ENCODE data around the gene COL6A2. TPM values are rescaled to one million over a fixed set of nuclear protein-coding genes. Genes with fewer than 3 reads are reported as not detected.

Gene COL6A2
- total RNA-seq, 1 donor from 2014 or later, result 2,192 TPM

- no peak for DNase-seq (ENCODE audit: low spot score)
Measured at GRCh38 chr21:46112725-46113215, 14.9 kb downstream of the COL6A2 start.

GRCh38 chr21:46113497-46114176 is 15.7 kb downstream of the COL6A2 start:
- DNase-seq (ENCODE audit: low spot score), result no peak

- DNase-seq (ENCODE audit: low spot score), result no peak
Measured at GRCh38 chr21:46114963-46115362, 17.1 kb downstream of the COL6A2 start.

GRCh38 chr21:46115441-46116188 is 17.7 kb downstream of the COL6A2 start:
- no peak for DNase-seq (ENCODE audit: low spot score)

- no peak for DNase-seq (ENCODE audit: low spot score)
Measured at GRCh38 chr21:46116189-46116775, 18.4 kb downstream of the COL6A2 start.

- DNase-seq (ENCODE audit: low spot score), result peak; percentile 75
Measured at GRCh38 chr21:46116776-46117585, 19.1 kb downstream of the COL6A2 start.

- no peak for DNase-seq (ENCODE audit: low spot score)
Measured at GRCh38 chr21:46117586-46118315, 19.8 kb downstream of the COL6A2 start.

- DNase-seq (ENCODE audit: low spot score), result no peak
Measured at GRCh38 chr21:46118316-46119143, 20.6 kb downstream of the COL6A2 start.

- DNase-seq (ENCODE audit: low spot score), result no peak
Measured at GRCh38 chr21:46119144-46119636, 21.3 kb downstream of the COL6A2 start.

GRCh38 chr21:46119637-46120271 is 21.8 kb downstream of the COL6A2 start:
- no peak for DNase-seq (ENCODE audit: low spot score)

GRCh38 chr21:46120301-46121285 is 22.7 kb downstream of the COL6A2 start:
- no peak for DNase-seq (ENCODE audit: low spot score)

GRCh38 chr21:46121286-46122221 is 23.6 kb downstream of the COL6A2 start:
- no peak for DNase-seq (ENCODE audit: low spot score)

- no peak for DNase-seq (ENCODE audit: low spot score)
Measured at GRCh38 chr21:46122237-46122671, 24.3 kb downstream of the COL6A2 start.

- DNase-seq (ENCODE audit: low spot score), result no peak
Measured at GRCh38 chr21:46122758-46123683, 25.1 kb downstream of the COL6A2 start.

- DNase-seq (ENCODE audit: low spot score), result no peak
Measured at GRCh38 chr21:46124083-46124925, 26.4 kb downstream of the COL6A2 start.
